ENCODE measurements around the gene IRAK2. TPM values are rescaled to one million over a fixed set of nuclear protein-coding genes. Genes with fewer than 3 reads are reported as not detected.

Gene IRAK2
- total and polyA plus RNA-seq, 2 of the 8 experiments (the other 6 are each of a cell fraction or from before 2014, with no cell fraction given): 1.5 TPM

- H3K4me1 ChIP-seq (replicated peaks in 1 of 4; ENCODE audit: control insufficient read depth in 3 of 4, insufficient read depth in 4 of 4, low read length in 3 of 4): peaks cover 0 to 5% (median 3%) of the 10 kb centered on the region in 4 experiments; a peak in 6 of 7 replicates
- no peak overlapping the region for H2BK15ac ChIP-seq (ENCODE audit: low read length)
- WGBS, 2 experiments (ENCODE audit: extremely low coverage in 1 of 2, insufficient coverage in 1 of 2, insufficient read length in 1 of 2, insufficient replicate concordance in 2 of 2, low coverage in 1 of 2, low lambda C conversion rate in 2 of 2, missing lambda C conversion rate in 1 of 2): 84% methylated on average over 6 of the region's 6 CpGs; no CpG with 5 or more reads in 1 of the 2 experiments
- no peak overlapping the region for H2BK5ac ChIP-seq (ENCODE audit: low read depth, low read length)
- FAIRE-seq: no peak
- ChIA-PET POLR2A (ENCODE audit: partially characterized antibody) (interaction anchor here (1.2 to 2.4 kb wide), 4 partner anchors 8 to 21 kb away, joined by 3 to 11 read pairs (median 5); no protein-coding TSS in a partner anchor), CTCF (ENCODE audit: partially characterized antibody) (interaction anchor here (1.0 kb wide), 1 partner anchor 15 kb away, joined by 3 read pairs; no protein-coding TSS in a partner anchor)
- H2BK120ac ChIP-seq (replicated peaks; ENCODE audit: low read depth, low read length): no peak overlapping the region
- no peak overlapping the region for H2BK20ac ChIP-seq (ENCODE audit: low read length)
- no peak overlapping the region for H2AK5ac ChIP-seq (ENCODE audit: low read depth, low read length)
- H3K4me2 ChIP-seq (ENCODE audit: insufficient read depth in 1 of 2, low read depth in 2 of 2, low read length in 2 of 2): no peak overlapping the region
- H3K4ac ChIP-seq (replicated peaks; ENCODE audit: insufficient read length, low read depth, low read length): no peak overlapping the region
- TF ChIP-seq POU5F1 (IDR thresholded peaks at IDR 0.05; ENCODE audit: low read depth, low read length): no peak
- no peak for TF ChIP-seq BCL11A (IDR thresholded peaks at IDR 0.05; ENCODE audit: low read depth in 2 of 2, low read length in 2 of 2)
- no peak for TF ChIP-seq ZNF274 (IDR thresholded peaks at IDR 0.05; ENCODE audit: borderline replicate concordance, extremely low read depth, low read length)
- no peak for TF ChIP-seq CBX5 (IDR thresholded peaks at IDR 0.05; ENCODE audit: low read depth, low read length)
- H3K79me2 ChIP-seq (ENCODE audit: control insufficient read depth in 1 of 2, insufficient read depth in 2 of 2, low read length in 2 of 2): no peaks in the 10 kb centered on the region
- no peak overlapping the region for H2BK12ac ChIP-seq (ENCODE audit: low read depth, low read length)
- no peak overlapping the region for H4K91ac ChIP-seq (replicated peaks; ENCODE audit: insufficient read length, low read length)
- no peak overlapping the region for H3K4me3 ChIP-seq (ENCODE audit: extremely low read depth in 1 of 4, insufficient read depth in 2 of 4, low read depth in 3 of 4, low read length in 4 of 4)
- no peaks in the 10 kb centered on the region for H3K27me3 ChIP-seq (replicated peaks in 1 of 4; ENCODE audit: control insufficient read depth in 3 of 4, extremely low read depth in 1 of 4, insufficient read depth in 3 of 4, low read length in 3 of 4)
- no peak overlapping the region for H3K18ac ChIP-seq (ENCODE audit: extremely low read depth, low read length)
- no peaks in the 10 kb centered on the region; the same call in 1 of the 2 replicates for H3K79me1 ChIP-seq (ENCODE audit: low read depth, low read length)
- H3K36me3 ChIP-seq (ENCODE audit: control insufficient read depth in 2 of 4, insufficient read depth in 4 of 4, low read length in 3 of 4): peaks cover 0 to 4% (median 2%) of the 10 kb centered on the region in 4 experiments; a peak in 6 of 8 replicates
- no peak overlapping the region for H3K27ac ChIP-seq (ENCODE audit: low read depth, low read length)
- H4K20me1 ChIP-seq (replicated peaks in 1 of 2; ENCODE audit: control insufficient read depth in 1 of 2, insufficient read depth in 2 of 2, low read length in 2 of 2): peaks cover 0 to 2% of the 10 kb centered on the region in 2 experiments
- H3K14ac ChIP-seq (ENCODE audit: insufficient read length): no peak overlapping the region
- no peak overlapping the region for H4K8ac ChIP-seq (ENCODE audit: extremely low read depth, insufficient read depth, low read length)
- H3K23me2 ChIP-seq (ENCODE audit: low read depth, low read length): no peaks in the 10 kb centered on the region
- no peak overlapping the region for H2AFZ ChIP-seq (ENCODE audit: low read length)
- no peak overlapping the region for H4K5ac ChIP-seq (ENCODE audit: insufficient read length, low read depth, low read length)
- DNase-seq (ENCODE audit: low read depth in 1 of 2, low spot score in 2 of 2): no peak
- H3K23ac ChIP-seq (ENCODE audit: insufficient read length): no peak overlapping the region
- no peak overlapping the region for H3K56ac ChIP-seq (replicated peaks; ENCODE audit: insufficient read length, low read depth, low read length)
- no peaks in the 10 kb centered on the region for H3K9me3 ChIP-seq (ENCODE audit: insufficient read depth in 2 of 2, low read depth in 1 of 2, low read length in 1 of 2)
- H3K9ac ChIP-seq (replicated peaks in 1 of 4; ENCODE audit: extremely low read depth in 1 of 4, low read depth in 3 of 4, low read length in 3 of 4): no peak overlapping the region
Observed at GRCh38 chr3:10291641-10292040, 126.9 kb downstream of the IRAK2 start.

Measured in H1 (cell line).